Chondrocyte (in vitro differentiated cells): ENCODE data around the gene SPRYD7. TPM values are rescaled to one million over a fixed set of nuclear protein-coding genes. Genes with fewer than 3 reads are reported as not detected.

Source experiments
- DNase-seq: peaks from one replicate; pipeline ENCODE4 v3.0.0; 2021; ENCODE audit warnings: mixed read lengths, low spot score
- H3K27ac Mint-ChIP-seq: one replicate; pipeline ENCODE4 v1.8.0; 2021; ENCODE audit warnings: mild to moderate bottlenecking, moderate library complexity, mixed read lengths; ENCODE audit not compliant: unreplicated experiment
- H3K27me3 Mint-ChIP-seq: 2 replicates; pipeline ENCODE4 v1.8.0; 2021; ENCODE audit warnings: low read depth, mixed read lengths
- H3K36me3 Mint-ChIP-seq: 2 replicates; pipeline ENCODE4 v1.8.0; 2021; ENCODE audit warnings: low read depth, mixed read lengths
- H3K4me1 Mint-ChIP-seq: 2 replicates; pipeline ENCODE4 v1.8.0; 2021; ENCODE audit warnings: low read depth, mild to moderate bottlenecking, mixed read lengths
- H3K4me3 Mint-ChIP-seq: one replicate; pipeline ENCODE4 v1.8.0; 2021; ENCODE audit warnings: mild to moderate bottlenecking, moderate library complexity, mixed read lengths; ENCODE audit not compliant: unreplicated experiment
- H3K9me3 Mint-ChIP-seq: 2 replicates; pipeline ENCODE4 v1.8.0; 2021; ENCODE audit warnings: low read depth, mixed read lengths
- CTCF ChIP-seq: fragments of 200-600 bp; sonication (generic); IDR thresholded peaks from 2 replicates; pipeline ENCODE4 v1.5.0; 2021; ENCODE audit warnings: antibody characterized with exemption, mild to moderate bottlenecking, moderate library complexity
- total RNA-seq: library from RNA; stranded (reverse); gene quantifications from 3 replicates; pipeline ENCODE4 v1.2.1, GENCODE V29; 2021

The SPRYD7 gene
- total RNA-seq, 1 donor from 2014 or later, result 7.5 TPM

- Mint-ChIP-seq H3K36me3 (no peaks in the 10 kb centered on the region), H3K27ac (no peak overlapping the region), H3K4me3 (no peak overlapping the region), H3K4me1 (peaks cover 23% of the 10 kb centered on the region), H3K9me3 (no peaks in the 10 kb centered on the region), H3K27me3 (no peaks in the 10 kb centered on the region)
- TF ChIP-seq CTCF, result no peak
- DNase-seq, result no peak
These were observed 2.8 kb upstream of the SPRYD7 start for GRCh38 chr13:49938921-49939320.

- Mint-ChIP-seq H3K36me3 (no peaks in the 10 kb centered on the region), H3K4me3 (no peak overlapping the region), H3K27ac (no peak overlapping the region), H3K27me3 (no peaks in the 10 kb centered on the region), H3K9me3 (no peaks in the 10 kb centered on the region), H3K4me1 (peaks cover 29% of the 10 kb centered on the region)
- no peak for TF ChIP-seq CTCF
- DNase-seq, result no peak
These were observed 2.2 kb upstream of the SPRYD7 start for GRCh38 chr13:49938314-49938713.

- no peak overlapping the region for H3K27ac Mint-ChIP-seq
- H3K4me3 Mint-ChIP-seq, result peak overlapping the region; percentile 84
- DNase-seq, result no peak
These were observed 781 bp upstream of the SPRYD7 start for GRCh38 chr13:49936968-49937273.

GRCh38 chr13:49935171-49936074 is 717 bp downstream of the SPRYD7 start:
- no peaks in the 10 kb centered on the region for H3K36me3 Mint-ChIP-seq
- H3K27me3 Mint-ChIP-seq, result no peaks in the 10 kb centered on the region
- H3K4me1 Mint-ChIP-seq, result peaks cover 38% of the 10 kb centered on the region
- no peaks in the 10 kb centered on the region for H3K9me3 Mint-ChIP-seq
- no peak for TF ChIP-seq CTCF
- H3K4me3 Mint-ChIP-seq, result peak overlapping the region; percentile 84
- peak overlapping the region; percentile 94 for H3K27ac Mint-ChIP-seq
- no peak for DNase-seq

More at GRCh38 chr13:49936968-49937273, 781 bp upstream of the SPRYD7 start:
- H3K4me1 Mint-ChIP-seq, result peaks cover 38% of the 10 kb centered on the region
- TF ChIP-seq CTCF, result no peak
- no peaks in the 10 kb centered on the region for H3K36me3 Mint-ChIP-seq
- H3K27me3 Mint-ChIP-seq, result no peaks in the 10 kb centered on the region
- no peaks in the 10 kb centered on the region for H3K9me3 Mint-ChIP-seq

GRCh38 chr13:49933511-49933910 is 2.6 kb downstream of the SPRYD7 start:
- H3K9me3 Mint-ChIP-seq, result no peaks in the 10 kb centered on the region
- TF ChIP-seq CTCF, result no peak
- H3K36me3 Mint-ChIP-seq, result peaks cover 1% of the 10 kb centered on the region
- H3K4me1 Mint-ChIP-seq, result peaks cover 35% of the 10 kb centered on the region
- DNase-seq, result no peak
- H3K4me3 Mint-ChIP-seq, result no peak overlapping the region
- H3K27ac Mint-ChIP-seq, result no peak overlapping the region
- no peaks in the 10 kb centered on the region for H3K27me3 Mint-ChIP-seq
